Hematopoietic multipotent progenitor cell (in vitro differentiated cells): Measurements from ENCODE around the gene VTCN1. TPM values are rescaled to one million over a fixed set of nuclear protein-coding genes. Genes with fewer than 3 reads are reported as not detected.

Experiments used
- DNase-seq, 3 donors: peaks; one replicate each; pipeline ENCODE4 v3.0.0-alpha.2; 2011 to 2015; ENCODE audit warnings: low read depth in 2 of 3, low spot score in 2 of 3
- total RNA-seq: library from RNA; depleted of rRNA; stranded (reverse); fragments of >200 nt; gene quantifications from one replicate; pipeline ENCODE4 v1.2.3, GENCODE V29; 2012

Gene VTCN1
- total RNA-seq, 1 donor: not detected

DNA sequence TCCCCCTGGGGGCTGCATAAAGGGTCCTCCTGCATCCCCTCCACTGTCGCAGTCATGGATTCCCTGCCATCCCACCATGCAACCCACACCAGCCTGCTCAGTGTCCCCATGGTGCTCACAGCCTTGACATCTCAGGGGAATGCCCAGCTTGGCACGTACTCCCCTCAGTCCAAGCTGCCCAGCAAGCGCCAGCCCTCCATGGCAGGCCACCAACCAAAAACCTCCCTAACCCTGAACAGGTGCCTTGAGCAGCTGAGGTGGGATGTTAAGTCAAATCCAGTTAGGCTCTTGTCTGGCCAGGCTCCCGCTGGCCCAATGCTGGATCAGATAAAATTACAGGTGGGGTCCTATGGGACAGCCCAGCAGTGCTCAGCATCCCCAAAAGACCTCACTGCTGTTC, 341 bp downstream of the VTCN1 start:
- DNase-seq: no peak

DNA sequence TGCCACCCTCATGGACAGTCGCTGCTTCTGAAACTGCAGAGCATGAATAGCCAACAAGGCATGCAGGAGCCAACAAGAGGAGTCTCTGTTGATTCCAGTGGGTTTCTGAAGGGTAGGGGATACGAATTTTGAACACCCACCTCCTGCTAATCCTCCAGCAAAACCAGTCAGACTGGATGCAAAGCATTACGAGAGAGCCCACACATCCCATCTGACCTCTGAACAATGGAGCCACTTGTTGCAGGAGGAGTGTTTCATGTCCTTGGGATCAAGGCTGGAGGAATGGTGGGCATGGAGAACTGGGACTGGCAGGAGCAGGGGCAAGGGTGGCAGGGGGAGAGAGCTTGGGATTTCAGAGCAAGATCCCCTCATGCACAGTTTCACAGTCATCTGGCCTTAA, 1.6 kb downstream of the VTCN1 start:
- DNase-seq: no peak

GRCh38 chr1:117208580-117208979, 2.1 kb downstream of the VTCN1 start:
- no peak for DNase-seq

GRCh38 chr1:117205368-117205767, 5.4 kb downstream of the VTCN1 start:
- no peak for DNase-seq

DNA sequence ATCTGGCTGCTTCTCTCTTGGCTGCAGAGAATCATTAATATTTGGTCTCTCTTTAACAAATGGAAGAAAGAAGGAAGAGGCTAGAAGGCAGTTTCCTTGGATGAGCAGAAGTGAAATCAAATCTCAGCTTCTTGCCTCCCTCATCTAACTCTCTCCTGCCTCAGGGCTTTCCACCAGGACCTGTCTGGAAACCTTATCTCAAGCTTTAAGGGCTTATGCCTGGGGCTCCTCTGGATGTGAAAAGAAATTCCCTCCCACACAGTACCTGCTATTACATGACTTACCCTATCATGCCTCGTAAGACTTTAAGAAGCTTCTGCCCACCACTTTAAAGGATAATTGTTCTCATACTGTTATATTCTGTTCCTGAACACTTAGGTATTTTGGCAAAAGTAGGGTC, 8.9 kb downstream of the VTCN1 start:
- no peak for DNase-seq

- no peak for DNase-seq
Observed at GRCh38 chr1:117198097-117198496, 12.6 kb downstream of the VTCN1 start.

DNA sequence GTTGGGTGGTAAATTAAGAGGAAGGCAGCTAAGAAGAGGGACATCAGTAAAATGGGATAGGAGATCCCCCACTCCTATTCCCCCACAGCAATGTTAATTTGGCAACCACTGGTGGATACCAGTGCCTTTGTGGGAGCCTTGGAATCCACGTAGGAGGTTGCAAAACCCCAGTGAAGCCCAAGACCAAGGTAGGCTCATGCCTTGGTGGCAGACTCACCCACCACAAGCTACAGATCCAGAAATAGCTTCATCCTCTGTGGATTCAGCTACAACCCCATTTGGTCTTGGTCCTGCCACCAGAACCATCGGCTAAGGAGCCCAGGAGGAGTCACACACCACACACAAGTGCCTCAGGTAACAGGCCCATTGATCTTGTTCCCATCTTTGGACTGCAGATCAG, 21.0 kb downstream of the VTCN1 start:
- no peak for DNase-seq

GRCh38 chr1:117188816-117189437, 21.8 kb downstream of the VTCN1 start:
- no peak for DNase-seq

GRCh38 chr1:117188170-117188815, 22.4 kb downstream of the VTCN1 start:
- no peak for DNase-seq

GRCh38 chr1:117183112-117183511, 27.6 kb downstream of the VTCN1 start:
- DNase-seq: no peak

GRCh38 chr1:117182319-117182718, 28.4 kb downstream of the VTCN1 start:
- DNase-seq: no peak

GRCh38 chr1:117181630-117182041, 29.1 kb downstream of the VTCN1 start:
- DNase-seq: no peak

DNA sequence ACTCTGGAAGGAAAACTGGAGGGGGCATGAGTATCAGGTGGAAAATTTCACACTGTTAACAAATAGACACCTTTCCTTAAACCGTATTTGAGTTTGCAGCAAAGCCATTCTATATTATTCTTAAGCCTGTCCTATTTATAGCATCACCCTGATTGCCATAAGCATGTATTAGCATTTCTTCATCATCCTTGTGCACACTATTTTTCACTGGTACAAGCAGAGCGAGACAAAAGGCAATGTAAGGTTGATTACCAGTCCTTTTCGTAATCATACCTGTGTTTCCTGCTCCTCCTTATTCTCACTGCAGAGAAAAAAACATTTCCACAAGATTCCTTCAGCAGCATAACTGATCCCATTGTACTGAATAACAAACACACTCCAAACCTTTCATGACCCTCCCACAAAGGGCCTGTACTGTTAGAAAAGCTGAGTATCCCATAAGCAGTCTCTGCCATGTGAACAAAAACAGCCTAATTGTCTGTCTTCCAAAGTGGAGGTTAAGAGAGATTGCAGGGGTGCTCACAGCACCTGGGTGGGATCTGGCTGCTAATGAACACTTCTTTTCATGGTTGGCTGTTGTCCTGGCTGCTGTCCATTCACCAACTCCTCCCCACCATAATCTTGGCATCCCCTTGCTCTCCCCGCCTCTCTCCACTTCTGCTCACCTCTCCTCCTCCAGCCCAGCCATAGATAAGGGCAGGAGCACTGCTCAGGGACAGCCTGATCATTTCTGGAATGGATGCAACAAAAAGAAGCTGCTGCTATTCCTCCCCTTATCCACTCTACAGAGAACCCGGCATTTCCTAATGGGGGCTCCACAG, 30.4 kb downstream of the VTCN1 start:
- DNase-seq: no peak

GRCh38 chr1:117179471-117179870, 31.3 kb downstream of the VTCN1 start:
- DNase-seq: no peak

DNA sequence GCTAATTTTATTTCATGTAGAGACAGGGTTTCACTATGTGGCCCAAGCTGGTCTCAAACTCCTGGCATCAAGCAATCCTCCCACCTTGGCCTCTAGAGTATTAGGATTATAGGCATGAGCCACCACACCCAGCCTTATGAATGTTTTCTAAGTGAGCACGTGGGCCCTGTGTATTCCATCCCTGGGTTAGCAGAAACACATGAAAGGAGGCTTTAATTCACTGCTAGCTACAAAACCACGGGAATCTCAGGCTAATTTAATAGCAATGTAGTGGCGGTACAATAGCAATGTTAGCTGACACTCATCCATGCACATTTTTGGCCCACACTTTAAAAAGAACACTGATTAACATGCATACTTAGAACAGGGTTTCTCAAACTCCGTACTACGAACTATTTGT, 32.0 kb downstream of the VTCN1 start:
- no peak for DNase-seq

GRCh38 chr1:117177376-117177775, 33.4 kb downstream of the VTCN1 start:
- DNase-seq: no peak

DNA sequence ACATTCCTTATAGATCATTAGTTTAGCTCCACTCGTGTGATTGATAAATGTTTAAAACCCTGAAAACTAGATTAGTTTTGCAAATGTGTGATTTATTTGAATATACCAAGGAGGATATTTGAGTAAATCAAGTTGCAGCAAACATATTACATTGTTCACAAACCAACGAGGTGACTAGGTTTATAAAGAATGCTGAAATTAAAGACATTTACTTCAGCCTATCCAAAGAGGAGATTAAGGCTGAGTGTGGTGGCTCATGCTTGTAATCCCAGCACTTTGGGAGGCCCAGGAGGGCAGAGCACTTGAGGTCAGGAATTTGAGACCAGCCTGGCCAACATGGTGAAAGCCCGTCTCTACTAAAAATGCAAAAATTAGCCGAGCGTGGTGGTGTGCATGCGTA, 34.1 kb downstream of the VTCN1 start:
- no peak for DNase-seq

DNA sequence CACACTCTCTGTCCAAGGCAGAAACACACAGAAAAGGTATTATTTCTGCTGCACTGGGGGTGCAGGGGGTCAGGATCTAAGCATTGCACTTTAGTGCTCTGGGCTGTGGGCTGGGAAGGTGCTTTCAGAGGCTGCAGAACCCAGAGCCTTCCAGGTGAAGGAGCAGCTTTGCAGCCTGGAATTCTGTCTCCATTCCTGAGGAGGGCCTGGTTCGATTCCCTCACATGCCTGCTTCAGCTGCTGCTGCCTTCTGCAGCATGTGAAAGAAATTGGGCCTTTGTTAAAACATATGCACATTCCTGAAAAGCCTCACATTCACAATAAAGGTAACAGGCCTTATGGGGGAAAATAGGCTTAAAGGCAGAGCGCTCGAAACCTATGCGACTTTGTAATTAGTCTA, 35.9 kb downstream of the VTCN1 start:
- no peak for DNase-seq

DNA sequence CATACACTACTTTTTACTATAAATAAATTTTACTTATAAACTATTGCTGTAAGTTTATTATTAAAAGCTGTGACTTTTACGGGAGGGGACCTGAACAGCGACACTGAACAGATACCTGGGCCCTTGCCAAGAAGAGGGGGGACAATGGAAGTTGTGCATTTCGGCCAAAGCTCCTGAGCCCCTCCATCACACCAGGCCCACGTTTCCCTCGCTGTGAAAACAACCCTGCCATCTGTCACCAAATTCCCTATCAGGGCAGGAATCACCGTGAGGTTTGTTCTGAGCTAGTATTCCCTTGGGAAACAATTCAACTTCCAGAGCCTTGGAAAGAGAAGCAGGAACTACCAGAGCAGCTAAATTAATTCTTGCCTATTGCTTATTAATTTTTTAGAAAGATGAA, 37.0 kb downstream of the VTCN1 start:
- DNase-seq: no peak

DNA sequence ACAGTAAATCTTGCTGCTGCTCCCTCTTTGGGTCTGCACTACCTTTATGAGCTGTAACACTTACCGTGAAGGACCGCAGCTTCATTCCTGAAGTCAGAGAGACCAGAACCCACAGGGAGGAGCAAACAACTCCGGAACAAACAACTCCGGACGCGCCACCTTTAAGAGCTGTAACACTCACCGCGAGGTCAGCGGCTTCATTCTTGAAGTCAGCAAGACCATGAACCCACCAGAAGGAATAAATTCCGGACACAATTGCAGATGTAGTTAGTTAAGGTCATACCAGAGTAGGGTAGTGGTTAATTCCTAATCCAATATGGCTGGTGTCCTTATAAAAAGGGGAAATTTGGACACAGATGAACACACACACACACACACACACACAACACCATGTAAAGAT, 37.7 kb downstream of the VTCN1 start:
- DNase-seq: no peak

DNA sequence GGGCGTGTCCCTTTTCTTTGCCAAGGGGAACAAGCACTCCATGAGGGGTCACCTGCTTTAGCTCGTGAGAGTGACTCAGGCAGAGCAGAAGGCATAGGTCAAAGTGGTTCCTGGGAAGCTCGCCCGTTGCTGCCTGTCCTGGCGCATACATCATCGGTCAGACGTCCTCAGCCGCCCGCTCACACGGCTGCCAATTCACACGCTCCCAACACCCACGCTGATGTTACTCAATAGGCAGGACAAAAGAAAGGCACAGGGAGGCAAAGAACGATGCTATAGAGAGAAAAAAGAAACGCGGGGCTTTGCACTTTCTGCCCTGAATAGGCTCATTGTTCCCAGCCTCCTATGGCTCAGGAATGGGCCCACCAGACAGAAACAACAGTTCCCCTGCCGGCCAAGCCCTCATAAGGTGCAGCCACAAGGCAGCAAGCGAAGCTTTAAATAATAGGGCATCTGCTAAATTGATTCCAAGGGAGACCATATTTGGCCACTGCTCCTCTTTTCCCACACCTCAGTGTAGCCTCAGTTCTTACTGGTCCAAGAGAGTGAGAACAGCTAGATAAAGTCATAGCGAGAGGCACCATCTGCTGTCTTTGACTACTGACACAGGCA, 38.7 kb downstream of the VTCN1 start:
- DNase-seq: no peak
